BLaER1 (cell line): Measurements from ENCODE around the gene ELOVL3.

Source experiments
- H3K27ac ChIP-seq: shearing (Covaris generic); formaldehyde crosslinking; 2 replicates; pipeline ENCODE4 v1.8.1; 2022
- H3K27me3 ChIP-seq: shearing (Covaris generic); formaldehyde crosslinking; 2 replicates; pipeline ENCODE4 v1.8.1; 2022
- H3K36me3 ChIP-seq: shearing (Covaris generic); formaldehyde crosslinking; 2 replicates; pipeline ENCODE4 v1.8.1; 2022
- H3K4me1 ChIP-seq: shearing (Covaris generic); formaldehyde crosslinking; 2 replicates; pipeline ENCODE4 v1.8.1; 2022
- H3K4me2 ChIP-seq: shearing (Covaris generic); formaldehyde crosslinking; 2 replicates; pipeline ENCODE4 v1.8.1; 2022
- H3K4me3 ChIP-seq: shearing (Covaris generic); formaldehyde crosslinking; 2 replicates; pipeline ENCODE4 v1.8.1; 2022
- H3K9ac ChIP-seq: shearing (Covaris generic); formaldehyde crosslinking; 2 replicates; pipeline ENCODE4 v1.8.1; 2022
- H3K9me3 ChIP-seq: shearing (Covaris generic); formaldehyde crosslinking; 2 replicates; pipeline ENCODE4 v1.8.1; 2022
- H4K20me1 ChIP-seq: shearing (Covaris generic); formaldehyde crosslinking; 2 replicates; pipeline ENCODE4 v1.8.1; 2022
- Cebpa-rat ChIP-seq: shearing (Covaris generic); IDR thresholded peaks from 2 replicates; pipeline ENCODE4 v1.8.1; 2022

ELOVL3 gene

GRCh38 chr10:102226542-102226870 is 407 bp downstream of the ELOVL3 start:
- H3K27me3 ChIP-seq, result peaks cover 48% of the 10 kb centered on the region

DNA sequence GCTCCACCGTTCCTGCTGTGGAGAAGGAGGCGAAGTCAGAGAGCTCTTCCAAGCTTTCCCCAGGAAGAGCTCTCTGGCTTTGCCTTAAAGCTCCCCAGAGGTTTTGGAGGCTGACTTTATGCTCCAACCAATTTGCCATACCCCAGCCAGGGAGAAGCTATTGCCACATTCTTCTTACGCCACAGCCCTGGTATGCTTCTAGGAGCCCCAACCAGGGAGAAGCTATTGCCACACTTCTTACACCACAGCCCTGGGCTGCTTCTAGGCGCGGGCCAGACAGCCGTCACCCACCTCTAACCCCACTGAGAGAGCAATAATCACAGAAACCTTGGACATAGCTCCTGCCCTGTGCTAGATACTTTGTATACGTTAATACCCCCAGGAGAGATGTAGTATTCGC is 951 bp downstream of the ELOVL3 start:
- Histone ChIP-seq H4K20me1 (peaks cover 11% of the 10 kb centered on the region), H3K4me1 (peaks cover 26% of the 10 kb centered on the region), H3K27me3 (peaks cover 53% of the 10 kb centered on the region), H3K9ac (no peak overlapping the region), H3K27ac (no peak overlapping the region), H3K4me3 (no peak overlapping the region), H3K36me3 (no peaks in the 10 kb centered on the region), H3K9me3 (no peaks in the 10 kb centered on the region), H3K4me2 (peak overlapping the region; percentile 87; the same call in 1 of the 2 replicates)
- TF ChIP-seq Cebpa-rat, result no peak

More at GRCh38 chr10:102226542-102226870, 407 bp downstream of the ELOVL3 start:
- TF ChIP-seq Cebpa-rat, result no peak
- peak overlapping the region; percentile 53 for H3K4me3 ChIP-seq
- H3K9ac ChIP-seq, result no peak overlapping the region
- peak overlapping the region; percentile 87 for H3K4me2 ChIP-seq
- peaks cover 11% of the 10 kb centered on the region for H4K20me1 ChIP-seq
- no peak overlapping the region for H3K27ac ChIP-seq
- H3K9me3 ChIP-seq, result no peaks in the 10 kb centered on the region
- no peaks in the 10 kb centered on the region for H3K36me3 ChIP-seq
- H3K4me1 ChIP-seq, result peaks cover 26% of the 10 kb centered on the region

GRCh38 chr10:102229810-102230263 is 3.7 kb downstream of the ELOVL3 start:
- no peak for TF ChIP-seq Cebpa-rat
- Histone ChIP-seq H3K4me3 (peak overlapping the region; percentile 49), H3K4me2 (peak overlapping the region; percentile 66), H4K20me1 (peaks cover 17% of the 10 kb centered on the region), H3K27me3 (peaks cover 61% of the 10 kb centered on the region), H3K9ac (no peak overlapping the region), H3K4me1 (peaks cover 26% of the 10 kb centered on the region), H3K9me3 (no peaks in the 10 kb centered on the region), H3K36me3 (no peaks in the 10 kb centered on the region), H3K27ac (no peak overlapping the region)

DNA sequence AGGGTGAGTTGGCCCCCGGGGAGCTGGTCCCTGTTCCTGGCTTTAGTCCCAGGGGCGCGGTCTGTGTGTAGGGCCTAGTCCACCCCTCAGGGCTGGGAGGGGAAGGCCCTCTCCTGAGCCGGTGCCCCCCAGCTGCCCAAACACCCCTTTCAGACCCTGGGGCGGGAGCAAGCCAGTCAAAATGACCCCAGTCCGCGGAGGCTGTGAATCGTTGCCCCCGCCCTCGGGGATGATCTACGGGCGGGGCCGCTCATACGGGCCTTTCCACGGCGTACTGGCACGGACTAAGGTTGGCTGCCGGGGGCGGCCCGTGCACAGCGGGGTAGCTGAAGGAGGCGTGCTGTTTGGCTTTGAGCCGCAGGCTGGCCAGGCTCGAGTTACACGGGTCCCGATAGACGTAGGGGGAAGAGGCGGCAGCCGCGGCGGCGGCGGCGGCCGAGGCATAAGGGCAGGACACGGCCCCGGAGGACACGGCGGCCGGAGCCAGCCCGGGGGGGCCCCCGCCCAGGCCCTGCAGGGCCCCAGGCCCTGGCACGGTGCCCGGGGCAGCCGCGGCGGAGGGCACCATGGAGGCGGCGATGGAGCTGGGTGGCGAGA is 4.3 kb downstream of the ELOVL3 start:
- Histone ChIP-seq H3K4me2 (peak overlapping the region; percentile 66), H3K9me3 (no peaks in the 10 kb centered on the region), H3K27me3 (peaks cover 61% of the 10 kb centered on the region), H3K36me3 (no peaks in the 10 kb centered on the region), H3K4me1 (peaks cover 25% of the 10 kb centered on the region), H3K4me3 (peak overlapping the region; percentile 49), H4K20me1 (peaks cover 17% of the 10 kb centered on the region), H3K27ac (no peak overlapping the region), H3K9ac (no peak overlapping the region)
- no peak for TF ChIP-seq Cebpa-rat

DNA sequence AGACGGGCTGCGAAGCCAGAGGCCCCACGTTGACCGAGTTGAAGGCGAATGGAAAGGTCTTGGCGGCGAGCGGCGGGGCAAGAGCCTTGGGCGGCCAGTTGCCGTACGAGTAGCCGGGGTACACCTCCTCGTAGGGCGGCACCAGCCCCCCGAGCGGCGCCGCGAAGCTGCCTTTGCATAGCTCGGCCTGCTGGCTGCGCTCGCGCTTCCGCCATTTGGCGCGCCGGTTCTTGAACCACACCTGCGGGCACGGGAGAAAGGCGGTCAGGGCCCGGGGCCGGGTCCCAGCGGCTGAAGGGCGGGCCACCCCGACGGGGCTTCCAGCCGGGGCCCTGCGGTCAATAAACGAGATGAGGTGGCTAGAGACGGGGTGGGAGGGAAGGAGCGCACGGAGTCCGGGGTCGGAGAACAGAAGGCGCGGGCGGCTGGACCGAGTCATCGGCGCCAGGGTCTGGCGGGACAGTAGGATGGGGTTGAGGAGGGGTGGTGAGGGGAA is 4.8 kb downstream of the ELOVL3 start:
- H4K20me1 ChIP-seq, result peaks cover 17% of the 10 kb centered on the region
- H3K27me3 ChIP-seq, result peaks cover 61% of the 10 kb centered on the region
- TF ChIP-seq Cebpa-rat, result no peak
- H3K4me3 ChIP-seq, result no peak overlapping the region
- H3K36me3 ChIP-seq, result no peaks in the 10 kb centered on the region
- no peak overlapping the region for H3K4me2 ChIP-seq
- H3K4me1 ChIP-seq, result peaks cover 20% of the 10 kb centered on the region
- no peaks in the 10 kb centered on the region for H3K9me3 ChIP-seq
- H3K9ac ChIP-seq, result no peak overlapping the region
- no peak overlapping the region for H3K27ac ChIP-seq

DNA sequence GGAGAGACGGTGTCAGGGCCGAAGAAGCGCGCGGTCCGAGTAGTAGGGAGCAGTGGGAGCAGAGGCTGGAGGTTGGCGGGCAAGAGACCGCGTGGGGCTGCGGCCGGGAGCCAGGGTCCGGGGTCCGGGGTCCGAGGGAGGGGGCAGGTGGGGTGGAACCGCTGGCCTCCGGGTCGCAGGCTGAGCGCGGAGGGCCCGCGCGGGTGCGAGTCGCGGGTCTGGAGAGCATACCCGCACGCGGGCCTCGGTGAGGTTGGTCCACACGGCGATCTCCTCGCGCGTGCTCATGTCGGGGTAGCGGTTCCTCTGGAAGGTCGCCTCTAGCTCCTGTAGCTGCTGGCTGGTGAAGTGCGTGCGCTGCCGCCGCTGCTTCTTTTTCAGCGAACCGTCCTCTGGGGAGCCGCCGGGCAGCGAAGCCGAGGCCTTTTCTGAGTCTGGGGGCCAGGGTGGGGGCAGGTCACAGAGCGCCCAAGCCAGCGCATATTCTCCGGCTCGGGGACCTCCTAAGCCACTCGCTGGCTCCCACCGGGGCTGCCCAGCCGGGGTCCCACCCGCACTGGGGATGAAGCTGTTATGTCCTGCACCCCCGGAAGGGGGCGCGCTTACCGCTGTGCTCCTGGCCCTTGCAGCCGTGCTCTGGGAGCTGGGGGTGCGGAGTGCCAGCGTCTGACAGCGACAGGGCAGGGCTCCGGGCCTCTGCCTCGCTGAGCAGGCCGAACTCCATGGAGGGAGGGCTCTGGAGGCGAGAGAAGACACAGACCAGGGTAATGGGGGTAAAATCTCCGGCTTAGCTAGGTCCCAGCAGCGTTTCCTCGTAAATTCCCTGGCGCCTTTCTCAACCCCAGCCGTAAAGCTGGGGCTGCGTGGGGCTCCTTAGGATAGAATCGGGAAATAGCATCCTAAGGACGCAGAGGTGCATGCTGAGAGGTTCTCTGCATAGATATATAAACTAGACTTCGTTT is 5.5 kb downstream of the ELOVL3 start:
- peaks cover 61% of the 10 kb centered on the region for H3K27me3 ChIP-seq
- no peaks in the 10 kb centered on the region for H3K9me3 ChIP-seq
- H3K36me3 ChIP-seq, result no peaks in the 10 kb centered on the region
- H3K27ac ChIP-seq, result no peak overlapping the region
- no peak for TF ChIP-seq Cebpa-rat
- H3K4me1 ChIP-seq, result peaks cover 14% of the 10 kb centered on the region
- no peak overlapping the region for H3K4me2 ChIP-seq
- no peak overlapping the region for H3K9ac ChIP-seq
- H4K20me1 ChIP-seq, result peaks cover 17% of the 10 kb centered on the region
- H3K4me3 ChIP-seq, result no peak overlapping the region

DNA sequence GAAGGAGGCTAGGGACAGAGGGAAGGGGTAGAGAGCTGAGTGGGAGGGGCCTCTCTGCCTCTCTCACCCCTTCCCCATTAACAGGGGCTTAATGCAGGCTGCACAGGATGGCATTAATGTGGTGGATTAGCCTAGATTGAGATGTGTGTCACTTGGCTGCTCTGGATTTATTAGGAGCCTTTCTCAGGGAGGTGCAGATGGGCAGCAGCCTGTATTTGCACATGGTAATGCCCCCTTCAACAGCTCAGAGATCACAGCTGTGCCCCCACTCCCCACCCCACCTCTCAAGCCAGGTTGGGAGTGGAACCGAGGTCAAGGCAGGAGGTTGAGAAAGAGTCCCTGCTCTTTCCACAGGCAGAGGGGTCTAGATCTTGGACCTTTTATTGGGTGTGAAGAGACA is 7.9 kb downstream of the ELOVL3 start:
- H3K27ac ChIP-seq, result no peak overlapping the region
- H4K20me1 ChIP-seq, result peaks cover 17% of the 10 kb centered on the region
- H3K9ac ChIP-seq, result no peak overlapping the region
- H3K36me3 ChIP-seq, result no peaks in the 10 kb centered on the region
- H3K27me3 ChIP-seq, result peaks cover 40% of the 10 kb centered on the region
- H3K4me1 ChIP-seq, result peaks cover 10% of the 10 kb centered on the region
- no peaks in the 10 kb centered on the region for H3K9me3 ChIP-seq
- H3K4me3 ChIP-seq, result no peak overlapping the region
- no peak overlapping the region for H3K4me2 ChIP-seq
- TF ChIP-seq Cebpa-rat, result no peak

DNA sequence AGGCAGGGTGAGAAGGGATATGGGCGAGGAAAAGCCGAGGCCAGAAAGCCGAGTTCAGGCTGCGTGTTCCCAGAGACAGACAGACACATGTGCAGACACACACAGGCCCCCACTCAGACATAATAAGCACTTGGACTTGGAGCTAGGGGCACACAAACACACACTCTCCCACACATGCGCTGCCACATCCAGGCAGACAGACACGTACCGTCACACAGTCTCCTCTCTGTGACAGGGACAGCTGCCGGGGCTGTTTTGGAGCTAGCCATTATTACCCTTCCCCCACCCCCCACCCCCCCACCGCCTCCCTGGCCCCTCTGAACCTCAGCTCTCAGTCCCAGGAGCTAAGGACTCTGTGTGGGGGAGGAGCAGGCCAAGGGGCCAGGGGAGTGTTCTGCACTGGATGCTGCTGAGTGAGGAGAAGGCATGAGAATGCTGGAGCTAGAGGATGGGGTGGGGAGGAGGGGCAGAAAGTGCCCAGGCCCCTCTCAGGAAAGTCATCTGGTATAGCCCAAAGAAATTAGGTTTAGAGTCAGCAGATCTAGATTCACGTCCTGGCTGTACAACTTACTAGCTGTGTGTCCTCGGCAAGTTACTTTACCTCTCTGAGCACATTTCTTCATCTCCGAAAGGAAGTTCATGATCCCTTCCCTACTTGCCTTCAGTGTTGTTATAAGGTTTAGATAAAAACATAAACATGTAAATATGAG is 8.9 kb downstream of the ELOVL3 start:
- Histone ChIP-seq H3K4me2 (no peak overlapping the region), H3K4me1 (peaks cover 7% of the 10 kb centered on the region), H3K9ac (no peak overlapping the region), H3K9me3 (no peaks in the 10 kb centered on the region), H4K20me1 (peaks cover 16% of the 10 kb centered on the region), H3K27ac (no peak overlapping the region), H3K36me3 (no peaks in the 10 kb centered on the region), H3K4me3 (no peak overlapping the region), H3K27me3 (peaks cover 40% of the 10 kb centered on the region)
- no peak for TF ChIP-seq Cebpa-rat

GRCh38 chr10:102235598-102235920 is 9.5 kb downstream of the ELOVL3 start:
- Histone ChIP-seq H3K4me1 (peaks cover 2% of the 10 kb centered on the region), H3K27me3 (peaks cover 40% of the 10 kb centered on the region), H3K4me2 (no peak overlapping the region), H3K27ac (no peak overlapping the region), H3K9me3 (no peaks in the 10 kb centered on the region; the same call in 1 of the 2 replicates), H3K36me3 (no peaks in the 10 kb centered on the region), H3K4me3 (no peak overlapping the region), H4K20me1 (peaks cover 11% of the 10 kb centered on the region), H3K9ac (no peak overlapping the region)
- TF ChIP-seq Cebpa-rat, result no peak

DNA sequence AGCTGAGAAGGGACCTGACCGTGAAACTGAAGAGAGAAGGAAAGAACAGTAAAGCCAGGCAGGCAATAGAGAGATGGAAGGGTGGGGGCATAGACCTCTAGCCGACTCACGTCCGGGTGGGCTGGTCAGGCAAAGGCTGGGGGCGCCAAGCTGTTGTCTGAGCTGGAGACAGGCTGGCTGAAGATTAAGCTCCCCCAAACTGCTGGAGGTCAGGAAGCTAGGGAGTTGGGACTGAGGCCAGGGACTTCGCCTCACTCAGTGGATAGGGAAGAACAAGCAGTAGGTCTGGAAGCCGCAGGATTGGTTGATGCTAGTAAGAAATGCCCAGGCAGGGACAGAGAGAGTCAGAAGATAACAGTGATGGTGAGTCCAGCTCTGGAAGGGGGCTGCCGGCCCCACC is 9.9 kb downstream of the ELOVL3 start:
- no peak overlapping the region for H3K4me2 ChIP-seq
- peaks cover 6% of the 10 kb centered on the region; the same call in 1 of the 2 replicates for H4K20me1 ChIP-seq
- H3K9ac ChIP-seq, result no peak overlapping the region
- H3K27me3 ChIP-seq, result peaks cover 40% of the 10 kb centered on the region
- no peak for TF ChIP-seq Cebpa-rat
- H3K4me3 ChIP-seq, result no peak overlapping the region
- no peaks in the 10 kb centered on the region for H3K4me1 ChIP-seq
- H3K27ac ChIP-seq, result no peak overlapping the region
- no peaks in the 10 kb centered on the region; the same call in 1 of the 2 replicates for H3K9me3 ChIP-seq
- H3K36me3 ChIP-seq, result no peaks in the 10 kb centered on the region
